ENCODE data around the gene PDZRN4. TPM values are rescaled to one million over a fixed set of nuclear protein-coding genes. Genes with fewer than 3 reads are reported as not detected.

PDZRN4 gene
- total and polyA plus RNA-seq, 10 donors, result 0.07 to 0.77 (median 0.29) TPM; not detected in 2

GRCh38 chr12:41453409-41453808, 265.3 kb downstream of the PDZRN4 start:
- no peak for DNase-seq
- H3K36me3 ChIP-seq, result no peaks in the 10 kb centered on the region
- no peak for TF ChIP-seq CTCF (IDR thresholded peaks at IDR 0.05 in 8 of 11, conservative IDR thresholded peaks at IDR 0.05 in 3 of 11)
- no peak for TF ChIP-seq POLR2AphosphoS5 (IDR thresholded peaks at IDR 0.05)
- no peak for TF ChIP-seq POLR2A (IDR thresholded peaks at IDR 0.05)
- intact Hi-C loops (cut with DNase I; ENCODE audit: low total_unique reads), result no loop called here
- no peak overlapping the region for H3K4me3 ChIP-seq
- H3K27ac ChIP-seq, result no peak overlapping the region
- H3K4me1 ChIP-seq, result no peaks in the 10 kb centered on the region
- WGBS, 5 donors, result 89 to 97% (median 95%) methylated on average over 4 of the region's 4 CpGs
- no peaks in the 10 kb centered on the region for H3K27me3 ChIP-seq (replicated peaks in 1 of 7)
- H3K9me3 ChIP-seq, result no peaks in the 10 kb centered on the region

GRCh38 chr12:41459111-41459905, 271.2 kb downstream of the PDZRN4 start:
- H3K9me3 ChIP-seq, result no peaks in the 10 kb centered on the region
- no peaks in the 10 kb centered on the region for H3K36me3 ChIP-seq
- no peak for TF ChIP-seq POLR2A (IDR thresholded peaks at IDR 0.05)
- no peak for TF ChIP-seq POLR2AphosphoS5 (IDR thresholded peaks at IDR 0.05)
- no peak for TF ChIP-seq CTCF (IDR thresholded peaks at IDR 0.05 in 8 of 11, conservative IDR thresholded peaks at IDR 0.05 in 3 of 11)
- H3K27ac ChIP-seq, result no peak overlapping the region
- no peaks in the 10 kb centered on the region for H3K27me3 ChIP-seq (replicated peaks in 1 of 7)
- no peaks in the 10 kb centered on the region for H3K4me1 ChIP-seq
- DNase-seq, result no peak
- no peak overlapping the region for H3K4me3 ChIP-seq
- intact Hi-C loops (cut with DNase I; ENCODE audit: low total_unique reads), result no loop called here
- 67 to 85% (median 71%) methylated on average over 2 of the region's 2 CpGs for WGBS, 5 donors

GRCh38 chr12:41459906-41460214, 271.7 kb downstream of the PDZRN4 start:
- WGBS, 5 donors, result 72 to 100% (median 79%) methylated on average over 1 of the region's 1 CpG
- H3K27me3 ChIP-seq (replicated peaks in 1 of 7), result no peaks in the 10 kb centered on the region
- H3K9me3 ChIP-seq, result no peaks in the 10 kb centered on the region
- H3K27ac ChIP-seq, result no peak overlapping the region
- TF ChIP-seq CTCF (IDR thresholded peaks at IDR 0.05 in 8 of 11, conservative IDR thresholded peaks at IDR 0.05 in 3 of 11), result no peak
- H3K36me3 ChIP-seq, result no peaks in the 10 kb centered on the region
- no peaks in the 10 kb centered on the region for H3K4me1 ChIP-seq
- no peak overlapping the region for H3K4me3 ChIP-seq
- intact Hi-C loops (cut with DNase I; ENCODE audit: low total_unique reads), result no loop called here
- DNase-seq, result no peak

- H3K9me3 ChIP-seq, result no peaks in the 10 kb centered on the region
- H3K27ac ChIP-seq, result no peak overlapping the region
- intact Hi-C loops (cut with DNase I; ENCODE audit: low total_unique reads), result no loop called here
- H3K27me3 ChIP-seq (replicated peaks in 1 of 7), result no peaks in the 10 kb centered on the region
- H3K4me1 ChIP-seq, result no peaks in the 10 kb centered on the region
- no peak for DNase-seq
- WGBS, 5 donors, result 77 to 92% (median 87%) methylated on average over 3 of the region's 3 CpGs
- H3K4me3 ChIP-seq, result no peak overlapping the region
- no peaks in the 10 kb centered on the region for H3K36me3 ChIP-seq
- TF ChIP-seq POLR2AphosphoS5 (IDR thresholded peaks at IDR 0.05) (no peak), CTCF (IDR thresholded peaks at IDR 0.05 in 8 of 11, conservative IDR thresholded peaks at IDR 0.05 in 3 of 11) (no peak), POLR2A (IDR thresholded peaks at IDR 0.05) (no peak)
Observed at GRCh38 chr12:41460906-41461305, 272.8 kb downstream of the PDZRN4 start.

Data from spleen (tissue), 11 donors.